Coronary artery (tissue), 2 donors: ENCODE results near the gene CCDC182.

Experiments used
- DNase-seq: peaks from one replicate; pipeline ENCODE4 v3.0.0-alpha.2; 2017; ENCODE audit warnings: low spot score
- H3K27ac ChIP-seq, 2 donors: fragments of 200-600 bp; sonication (generic); one replicate each; pipeline ENCODE4 v1.5.1; 2016 to 2019
- H3K4me3 ChIP-seq: fragments of 200-600 bp; sonication (generic); 2 replicates; pipeline ENCODE4 v1.5.1; 2016; ENCODE audit warnings: mild to moderate bottlenecking, moderate library complexity
- TF ChIP-seq, protein P1 (sequence below): fragments of 200-600 bp; sonication (generic); IDR thresholded peaks from one replicate; pipeline ENCODE4 v1.5.1; 2019; ENCODE audit warnings: antibody characterized with exemption

CCDC182 gene

DNA sequence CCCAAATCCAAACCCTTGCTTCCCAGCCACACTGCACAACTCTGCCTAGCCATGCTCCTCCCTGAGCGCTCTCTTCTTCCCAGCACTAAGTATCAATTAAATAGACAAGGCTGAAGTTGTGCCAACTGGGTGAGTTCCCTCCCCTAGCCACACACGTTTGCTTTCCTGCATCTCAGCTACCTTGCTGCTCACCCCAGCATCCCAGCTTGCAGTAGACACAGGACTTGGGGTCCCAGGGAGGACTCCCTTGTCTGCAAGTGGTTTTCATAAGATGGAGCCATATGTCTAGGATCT lies 4.9 kb downstream of the CCDC182 start:
- DNase-seq: no peak
- H3K27ac ChIP-seq: no peak overlapping the region
- H3K4me3 ChIP-seq: no peak overlapping the region
- TF ChIP-seq, protein P1, sequence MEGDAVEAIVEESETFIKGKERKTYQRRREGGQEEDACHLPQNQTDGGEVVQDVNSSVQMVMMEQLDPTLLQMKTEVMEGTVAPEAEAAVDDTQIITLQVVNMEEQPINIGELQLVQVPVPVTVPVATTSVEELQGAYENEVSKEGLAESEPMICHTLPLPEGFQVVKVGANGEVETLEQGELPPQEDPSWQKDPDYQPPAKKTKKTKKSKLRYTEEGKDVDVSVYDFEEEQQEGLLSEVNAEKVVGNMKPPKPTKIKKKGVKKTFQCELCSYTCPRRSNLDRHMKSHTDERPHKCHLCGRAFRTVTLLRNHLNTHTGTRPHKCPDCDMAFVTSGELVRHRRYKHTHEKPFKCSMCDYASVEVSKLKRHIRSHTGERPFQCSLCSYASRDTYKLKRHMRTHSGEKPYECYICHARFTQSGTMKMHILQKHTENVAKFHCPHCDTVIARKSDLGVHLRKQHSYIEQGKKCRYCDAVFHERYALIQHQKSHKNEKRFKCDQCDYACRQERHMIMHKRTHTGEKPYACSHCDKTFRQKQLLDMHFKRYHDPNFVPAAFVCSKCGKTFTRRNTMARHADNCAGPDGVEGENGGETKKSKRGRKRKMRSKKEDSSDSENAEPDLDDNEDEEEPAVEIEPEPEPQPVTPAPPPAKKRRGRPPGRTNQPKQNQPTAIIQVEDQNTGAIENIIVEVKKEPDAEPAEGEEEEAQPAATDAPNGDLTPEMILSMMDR: no peak

DNA sequence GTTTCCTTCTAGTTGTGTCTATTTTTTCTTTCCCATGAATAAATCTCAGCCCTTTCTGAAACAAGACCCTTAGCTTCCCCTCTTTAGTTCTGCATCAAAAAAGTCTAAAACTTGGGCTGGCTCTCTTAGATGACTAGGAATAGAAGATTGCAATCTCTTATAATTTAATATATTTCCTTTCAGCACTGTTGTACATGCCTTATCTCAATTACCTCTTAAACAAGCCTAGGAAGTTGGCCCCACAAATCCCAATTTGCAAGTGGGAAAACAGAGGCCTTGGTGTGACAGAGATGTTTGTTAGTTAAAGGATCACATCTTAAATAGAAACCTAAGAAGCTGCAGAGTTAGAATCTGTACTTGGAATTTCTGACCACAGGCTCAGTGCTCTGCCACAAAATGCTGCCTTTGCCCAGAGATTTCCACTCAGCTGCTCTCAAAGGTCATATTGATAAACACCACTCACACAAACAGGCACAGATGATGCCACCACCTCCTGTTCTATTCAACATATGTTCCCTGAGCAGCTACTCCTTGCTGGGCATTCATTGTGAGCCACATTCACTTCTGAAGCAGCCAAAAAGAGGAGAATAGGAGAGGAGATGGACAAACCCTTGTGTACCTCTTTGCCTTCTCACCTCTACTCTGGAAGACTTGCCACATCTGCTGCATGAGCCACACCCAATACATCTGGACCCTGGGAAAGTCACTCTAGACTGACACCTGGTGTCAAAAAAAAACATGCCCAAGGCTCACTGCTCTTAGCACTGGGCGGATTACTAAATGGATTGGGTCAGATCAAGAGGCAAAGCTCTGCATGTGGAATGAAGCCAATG lies 5.5 kb downstream of the CCDC182 start:
- TF ChIP-seq, protein P1: no peak
- Histone ChIP-seq H3K4me3 (no peak overlapping the region), H3K27ac (no peak overlapping the region)
- DNase-seq: no peak

DNA sequence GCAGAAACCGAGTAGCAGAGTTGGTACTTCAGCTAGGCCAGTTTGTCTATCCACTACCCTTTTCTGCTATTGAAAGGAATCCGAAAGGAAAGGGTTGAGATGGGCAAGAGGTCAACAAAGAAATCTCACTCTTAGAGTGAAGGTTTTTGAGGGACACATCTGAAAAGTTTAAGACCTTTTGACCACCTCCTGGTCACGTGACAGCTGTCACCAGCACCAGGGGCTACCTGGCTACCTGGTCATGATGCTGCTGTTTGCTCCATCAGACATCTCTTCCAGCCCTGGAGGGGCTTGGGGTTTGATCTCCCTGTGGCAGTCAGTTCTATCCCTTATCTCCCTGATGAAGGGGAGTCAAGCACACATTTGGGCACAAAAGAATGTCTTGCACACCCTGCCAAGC lies 7.6 kb downstream of the CCDC182 start:
- H3K4me3 ChIP-seq: no peak overlapping the region
- TF ChIP-seq, protein P1: no peak
- no peak for DNase-seq
- no peak overlapping the region for H3K27ac ChIP-seq

DNA sequence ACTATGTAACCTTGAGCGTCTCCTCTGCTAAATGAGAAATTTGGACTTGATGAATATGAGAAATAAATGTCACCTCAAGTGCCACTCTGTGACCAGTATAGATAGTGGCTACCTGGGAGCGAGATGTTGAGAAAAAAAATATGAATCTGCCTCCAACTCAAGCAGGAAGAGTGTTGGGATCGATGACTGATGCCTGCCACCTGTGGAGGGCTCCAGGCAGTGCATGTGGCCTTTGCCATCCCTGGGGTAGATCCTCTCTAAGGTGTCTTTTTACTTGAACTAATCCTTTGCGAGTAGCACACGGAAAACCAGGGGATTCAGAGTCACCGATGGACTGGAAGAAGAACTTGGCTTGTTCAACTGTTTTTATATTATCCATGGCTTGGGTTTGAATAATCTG lies 9.4 kb downstream of the CCDC182 start:
- DNase-seq: no peak
- TF ChIP-seq, protein P1: no peak
- no peak overlapping the region for H3K27ac ChIP-seq
- no peak overlapping the region for H3K4me3 ChIP-seq

DNA sequence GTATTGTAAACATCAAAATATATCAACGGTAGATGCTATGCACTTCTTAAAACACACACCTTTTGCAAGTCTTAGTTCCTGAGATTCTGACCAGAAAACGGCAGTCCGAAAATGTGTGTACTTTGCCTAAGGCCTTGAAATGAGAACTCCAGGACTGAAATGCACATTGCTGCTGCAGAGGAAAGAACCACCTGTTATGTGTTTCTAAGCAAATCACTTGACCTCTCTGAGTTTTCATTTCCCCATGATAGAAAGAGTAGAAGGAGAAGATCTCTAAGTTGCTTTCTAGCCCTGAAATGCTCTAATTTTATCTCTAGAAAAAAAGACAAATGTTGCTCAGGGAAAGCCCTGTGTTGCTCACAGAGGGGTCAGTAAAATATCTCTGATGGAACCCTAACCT lies 9.9 kb downstream of the CCDC182 start:
- H3K27ac ChIP-seq: no peak overlapping the region
- no peak for DNase-seq
- H3K4me3 ChIP-seq: no peak overlapping the region
- TF ChIP-seq, protein P1: no peak

DNA sequence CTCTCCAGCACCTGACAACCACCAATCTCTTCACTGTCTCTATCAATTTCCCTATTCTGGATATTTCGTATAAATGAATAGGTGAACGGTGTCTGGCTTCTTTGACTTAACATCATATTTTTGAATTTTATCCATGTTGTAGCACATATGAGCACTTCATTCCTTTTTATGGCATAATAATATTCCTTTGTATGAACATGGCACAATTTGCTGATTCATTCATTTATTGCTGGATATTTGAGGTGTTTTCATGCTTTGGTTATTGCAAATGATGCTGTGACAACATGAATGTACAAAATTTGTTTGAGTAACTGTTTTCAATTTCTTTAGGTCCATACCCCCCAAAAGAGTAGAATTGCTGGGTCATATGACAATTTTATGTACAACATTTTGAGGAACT lies 12.0 kb downstream of the CCDC182 start:
- H3K4me3 ChIP-seq: no peak overlapping the region
- TF ChIP-seq, protein P1: no peak
- DNase-seq: no peak
- no peak overlapping the region for H3K27ac ChIP-seq

DNA sequence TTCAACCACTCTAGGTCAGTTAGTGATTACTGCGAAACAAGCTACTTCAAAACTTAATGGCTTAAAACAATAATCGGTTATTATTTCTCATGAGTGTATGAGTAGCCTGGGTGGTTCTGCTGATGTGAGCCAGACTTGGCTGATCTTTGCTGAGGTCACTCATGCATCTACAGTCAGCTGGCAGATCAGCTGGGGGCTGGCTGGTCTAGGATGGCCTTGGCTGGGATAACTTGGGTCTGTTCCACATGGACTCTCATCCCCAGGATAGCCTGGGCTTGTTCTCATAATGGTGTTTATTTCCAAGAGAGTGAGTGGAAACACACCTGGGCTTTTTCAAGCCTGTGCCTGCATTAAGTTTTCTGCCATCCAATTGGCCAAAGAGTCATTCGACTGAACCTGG lies 13.0 kb downstream of the CCDC182 start:
- Histone ChIP-seq H3K4me3 (no peak overlapping the region), H3K27ac (no peak overlapping the region)
- TF ChIP-seq, protein P1: no peak
- DNase-seq: no peak
